T-helper 1 cell treated with Interleukin-12 subunit alpha and Interleukin-12 subunit beta and Interleukin-4 antibody, amounts not matched to agents 30 μg/mL and 1 μg/mL, for 36 hours (primary cell): ENCODE measurements around the gene LY86.
A peak's percentile ranks its signal among the peaks of the same experiment; 100 is the strongest.
"Not testable (repeated sequence)": the region's sequence is repeated elsewhere in the genome, so short reads cannot be mapped to it uniquely, and the experiment has no call there.

Source experiments
- H3K27ac Mint-ChIP-seq: one replicate; pipeline ENCODE4 v1.8.0; 2021; ENCODE audit warnings: mild to moderate bottlenecking, mixed read lengths
- H3K27me3 Mint-ChIP-seq: one replicate; pipeline ENCODE4 v1.8.0; 2021; ENCODE audit warnings: low read depth, mixed read lengths
- H3K36me3 Mint-ChIP-seq: one replicate; pipeline ENCODE4 v1.8.0; 2021; ENCODE audit warnings: low read depth, mixed read lengths
- H3K4me1 Mint-ChIP-seq: one replicate; pipeline ENCODE4 v1.8.0; 2021; ENCODE audit warnings: low read depth, mixed read lengths
- H3K4me3 Mint-ChIP-seq: one replicate; pipeline ENCODE4 v1.8.0; 2021; ENCODE audit warnings: mild to moderate bottlenecking, moderate library complexity, mixed read lengths
- H3K9me3 Mint-ChIP-seq: one replicate; pipeline ENCODE4 v1.8.0; 2021; ENCODE audit warnings: mixed read lengths

Gene LY86

DNA sequence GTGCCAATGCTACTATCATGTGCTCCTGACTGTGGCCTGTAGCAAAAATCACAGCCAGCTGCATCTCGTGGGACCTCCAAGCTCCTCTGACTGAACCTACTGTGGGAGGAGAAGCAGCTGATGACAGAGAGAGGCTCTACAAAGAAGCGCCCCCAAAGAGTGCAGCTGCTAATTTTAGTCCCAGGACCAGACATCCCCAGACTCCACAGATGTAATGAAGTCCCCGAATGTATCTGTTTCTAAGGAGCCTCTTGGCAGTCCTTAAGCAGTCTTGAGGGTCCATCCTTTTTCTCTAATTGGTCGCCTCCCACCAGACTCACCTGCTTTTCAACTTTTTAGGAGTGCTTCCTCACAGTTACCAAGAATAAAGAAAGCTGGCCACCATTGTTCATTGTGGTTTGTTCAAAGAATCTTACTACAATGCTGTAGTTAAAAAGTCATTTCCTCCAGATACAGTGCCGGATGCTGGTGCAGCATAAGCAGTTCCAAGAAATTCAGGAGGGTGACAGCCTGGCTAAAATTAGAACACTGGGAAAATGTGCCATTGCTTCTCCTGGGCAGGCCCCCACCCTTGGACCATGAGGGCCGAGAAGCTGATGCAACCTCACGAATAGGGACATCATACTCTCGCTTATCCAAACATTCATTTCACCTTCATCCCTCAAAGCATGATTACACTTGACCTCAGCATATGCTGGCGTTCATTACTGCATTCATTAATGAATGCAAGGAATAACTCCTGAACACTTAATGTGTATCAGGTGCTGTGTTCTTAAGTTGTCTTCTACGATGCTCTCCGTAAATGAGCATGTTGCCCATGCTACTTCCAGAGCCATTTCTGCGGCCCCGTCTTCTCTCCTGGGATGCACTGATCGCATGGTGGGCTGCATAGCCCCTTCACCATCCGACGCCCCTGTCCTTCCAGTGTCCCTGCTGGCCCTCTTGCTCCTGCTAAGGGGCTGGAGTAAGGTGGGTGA, 66.4 kb downstream of the LY86 start:
- Mint-ChIP-seq H3K36me3 (peaks cover 16% of the 10 kb centered on the region), H3K27me3 (no peaks in the 10 kb centered on the region), H3K27ac (peak overlapping the region; percentile 99), H3K4me1 (peaks cover 89% of the 10 kb centered on the region), H3K9me3 (peaks cover 13% of the 10 kb centered on the region), H3K4me3 (peak overlapping the region; percentile 58)

DNA sequence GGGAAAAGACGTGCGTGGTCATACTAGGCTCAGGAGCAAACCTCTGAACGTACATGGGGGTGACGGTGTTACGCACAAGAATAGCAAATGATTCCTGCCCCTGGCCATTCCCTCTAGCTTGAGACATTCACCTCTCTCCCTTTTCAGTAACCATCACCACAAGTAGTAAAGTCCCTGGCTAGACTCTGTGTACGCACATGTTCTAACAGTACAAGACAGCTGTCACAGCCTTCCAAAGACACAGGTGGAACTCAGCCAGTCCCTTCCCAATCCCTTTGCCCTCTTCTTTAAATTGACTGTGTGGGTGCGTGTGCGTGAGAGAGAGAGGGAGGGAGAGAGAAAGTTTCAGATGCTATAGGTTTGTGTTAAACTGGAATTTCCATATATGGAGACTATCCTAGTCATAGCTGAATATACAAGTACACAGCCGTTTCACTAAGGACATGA, 67.3 kb downstream of the LY86 start:
- peaks cover 85% of the 10 kb centered on the region for H3K4me1 Mint-ChIP-seq
- H3K9me3 Mint-ChIP-seq: peaks cover 12% of the 10 kb centered on the region
- H3K4me3 Mint-ChIP-seq: peak overlapping the region; percentile 55
- peak overlapping the region; percentile 99 for H3K27ac Mint-ChIP-seq
- H3K27me3 Mint-ChIP-seq: no peaks in the 10 kb centered on the region
- peaks cover 15% of the 10 kb centered on the region for H3K36me3 Mint-ChIP-seq

DNA sequence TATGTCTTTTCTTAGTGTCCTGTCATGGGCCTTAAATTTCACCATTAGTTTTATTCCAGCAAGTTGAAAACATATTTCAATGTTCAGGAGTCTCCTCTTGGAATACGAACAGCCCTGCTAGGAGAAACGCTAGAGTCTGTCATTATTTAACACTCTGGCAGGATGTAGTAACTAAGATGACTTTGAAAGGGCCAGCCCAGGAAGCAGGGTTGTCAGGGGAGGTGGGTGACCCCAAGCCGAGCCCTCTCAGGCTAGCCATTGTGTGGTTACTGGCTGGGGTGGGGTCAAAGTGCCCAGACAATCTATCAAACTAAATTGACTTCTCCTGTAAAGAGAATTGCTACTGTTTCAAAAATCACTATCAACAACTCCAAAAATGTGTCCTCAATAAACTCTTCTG, 67.8 kb downstream of the LY86 start:
- H3K4me3 Mint-ChIP-seq: no peak overlapping the region
- no peaks in the 10 kb centered on the region for H3K27me3 Mint-ChIP-seq
- peaks cover 13% of the 10 kb centered on the region for H3K36me3 Mint-ChIP-seq
- H3K4me1 Mint-ChIP-seq: peaks cover 82% of the 10 kb centered on the region
- peak overlapping the region; percentile 99 for H3K27ac Mint-ChIP-seq
- H3K9me3 Mint-ChIP-seq: peaks cover 10% of the 10 kb centered on the region

DNA sequence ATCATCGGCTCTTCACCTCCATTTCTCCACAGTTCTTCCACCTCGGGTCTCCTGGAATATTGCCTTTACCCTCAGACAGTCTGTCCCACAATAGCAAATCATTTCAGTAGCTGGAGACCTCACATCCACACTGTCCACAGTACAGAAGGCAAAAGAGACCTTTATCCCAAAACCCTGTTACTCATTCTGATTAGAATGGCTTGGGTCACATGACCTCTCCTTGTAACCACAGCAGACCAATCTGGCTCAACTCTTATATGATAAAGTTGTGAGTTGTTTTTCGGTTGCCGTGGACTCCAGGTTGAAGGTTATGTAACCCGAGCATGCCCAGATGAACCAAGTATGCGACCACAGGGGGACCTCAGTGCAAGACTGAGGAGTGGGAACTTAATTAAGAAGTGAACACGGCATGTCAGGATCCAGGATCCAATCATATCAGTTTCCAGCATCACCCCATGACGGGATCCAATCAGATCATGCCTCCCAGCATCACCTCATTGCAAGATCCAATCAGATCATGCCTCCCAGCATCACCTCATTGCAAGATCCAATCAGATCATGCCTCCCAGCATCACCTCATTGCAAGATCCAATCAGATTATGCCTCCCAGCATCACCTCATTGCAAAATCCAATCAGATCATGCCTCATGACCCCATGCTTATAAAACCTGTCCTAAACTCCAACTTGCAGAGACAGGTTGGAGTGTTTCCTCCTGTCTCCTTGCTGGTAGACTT, 68.7 kb downstream of the LY86 start:
- H3K36me3 Mint-ChIP-seq: peaks cover 11% of the 10 kb centered on the region
- no peaks in the 10 kb centered on the region for H3K27me3 Mint-ChIP-seq
- H3K9me3 Mint-ChIP-seq: peaks cover 10% of the 10 kb centered on the region
- H3K4me1 Mint-ChIP-seq: peaks cover 85% of the 10 kb centered on the region
- peak overlapping the region; percentile 3 for H3K4me3 Mint-ChIP-seq
- H3K27ac Mint-ChIP-seq: peak overlapping the region; percentile 99

DNA sequence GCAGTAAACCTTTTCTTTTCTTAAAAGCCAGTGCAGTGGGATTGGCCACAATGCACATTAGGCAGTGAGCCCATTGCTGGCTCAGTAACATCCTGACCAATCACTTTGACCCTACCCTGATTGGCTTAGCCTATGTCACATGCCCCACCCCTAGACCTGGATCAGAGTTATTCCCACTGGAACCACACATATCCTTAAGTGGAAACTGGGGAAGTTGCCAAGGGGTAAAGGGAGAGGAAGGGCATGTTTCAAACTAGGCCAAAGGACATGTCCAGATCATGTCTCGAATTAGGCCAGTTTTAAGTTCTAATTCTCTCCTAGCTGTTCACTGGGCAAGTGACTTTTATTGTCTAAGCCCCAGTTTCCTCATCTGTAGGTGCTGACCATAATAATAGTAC, 69.3 kb downstream of the LY86 start:
- H3K36me3 Mint-ChIP-seq: peaks cover 11% of the 10 kb centered on the region
- H3K4me3 Mint-ChIP-seq: no peak overlapping the region
- peaks cover 10% of the 10 kb centered on the region for H3K9me3 Mint-ChIP-seq
- H3K27ac Mint-ChIP-seq: peak overlapping the region; percentile 99
- H3K4me1 Mint-ChIP-seq: peaks cover 83% of the 10 kb centered on the region
- no peaks in the 10 kb centered on the region for H3K27me3 Mint-ChIP-seq

DNA sequence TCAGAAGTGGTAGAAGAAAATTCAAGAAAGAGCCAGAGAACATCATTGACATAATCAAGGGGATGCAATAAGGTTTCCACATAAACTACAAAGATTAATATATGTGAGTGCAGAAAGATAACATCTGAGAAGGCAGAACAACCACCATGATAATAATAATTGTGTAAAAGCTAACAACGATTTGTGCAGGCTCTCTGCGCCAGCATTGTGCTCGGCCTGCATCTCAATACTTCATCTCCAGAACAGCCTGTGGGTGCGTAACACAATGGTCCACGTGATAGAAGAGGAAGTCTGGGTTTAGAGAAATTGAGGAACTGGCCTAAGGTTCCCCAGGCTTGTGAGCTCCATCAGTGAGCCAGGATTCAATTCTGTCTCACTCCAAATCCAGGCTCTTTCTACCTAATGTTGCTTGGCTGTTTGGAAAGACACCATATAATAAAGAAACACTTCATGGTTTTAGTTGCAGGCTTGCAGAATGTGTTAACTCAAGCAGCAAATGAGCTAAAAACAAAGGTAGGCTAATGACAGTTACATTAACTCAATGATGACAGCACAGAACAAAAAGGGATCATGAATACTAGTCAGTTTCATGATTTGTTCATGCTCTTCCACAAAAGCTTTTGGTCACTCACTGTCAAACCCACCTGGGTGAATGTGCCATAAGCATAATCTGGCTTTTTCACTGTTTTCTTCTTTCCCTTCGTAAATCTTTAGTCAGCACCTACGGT, 71.2 kb downstream of the LY86 start:
- Mint-ChIP-seq H3K9me3 (peaks cover 10% of the 10 kb centered on the region), H3K27ac (peak overlapping the region; percentile 99), H3K27me3 (no peaks in the 10 kb centered on the region), H3K4me3 (peak overlapping the region; percentile 3), H3K36me3 (peaks cover 8% of the 10 kb centered on the region), H3K4me1 (peaks cover 70% of the 10 kb centered on the region)

DNA sequence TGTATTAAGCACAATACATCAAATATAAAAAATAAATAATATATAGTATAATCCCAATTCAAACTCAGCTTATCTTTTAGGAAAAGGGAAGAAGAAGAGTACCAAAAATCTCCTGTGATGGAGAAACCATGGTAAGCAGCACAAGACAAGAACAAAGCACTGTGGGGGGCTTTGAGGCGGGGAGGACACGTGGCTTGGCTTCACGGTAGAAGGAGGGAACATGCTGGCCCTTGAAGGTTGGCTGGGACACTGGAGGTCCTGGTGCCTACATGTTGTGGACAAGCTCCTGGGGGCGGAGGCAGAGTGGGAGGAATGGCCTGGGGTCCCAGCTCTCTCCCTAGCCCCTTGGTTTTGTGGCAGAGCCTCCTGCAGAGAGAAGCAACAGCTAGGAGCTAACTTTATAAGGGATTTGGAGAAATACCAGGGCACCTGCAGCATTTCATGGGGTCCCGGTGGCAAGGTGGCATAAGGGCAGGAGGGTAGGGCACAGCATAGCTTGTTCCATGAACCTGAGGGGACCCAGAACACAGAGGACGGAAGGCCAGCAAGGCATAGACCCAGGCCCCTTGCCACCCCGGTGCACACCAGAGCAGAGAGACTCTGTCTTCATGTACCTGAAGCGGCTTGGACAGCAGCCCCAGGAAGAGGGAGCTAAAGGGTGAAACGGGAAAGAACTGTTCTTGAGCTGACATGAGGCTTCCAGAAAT, 72.0 kb downstream of the LY86 start:
- Mint-ChIP-seq H3K36me3 (peaks cover 8% of the 10 kb centered on the region), H3K27ac (peak overlapping the region; percentile 52), H3K27me3 (no peaks in the 10 kb centered on the region), H3K4me3 (no peak overlapping the region), H3K4me1 (peaks cover 64% of the 10 kb centered on the region), H3K9me3 (peaks cover 10% of the 10 kb centered on the region)

DNA sequence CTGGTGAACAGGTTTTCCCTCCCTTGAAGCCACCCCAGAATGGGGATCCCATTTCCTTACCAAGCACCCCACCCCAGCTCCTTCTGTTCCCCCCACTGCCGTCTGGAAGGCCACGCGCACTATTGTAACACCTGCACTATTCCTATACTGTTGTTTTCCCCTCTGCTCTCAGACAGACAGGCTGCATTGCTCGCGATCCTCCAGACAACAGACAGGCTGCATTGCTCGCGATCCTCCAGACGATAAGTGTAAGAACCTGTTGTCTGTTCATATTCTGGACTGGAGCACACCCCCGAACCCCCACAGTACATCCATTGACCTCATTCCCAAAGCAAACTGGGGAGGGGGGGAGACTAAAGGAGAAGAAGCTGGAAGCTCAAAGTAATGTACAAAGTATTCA, 72.7 kb downstream of the LY86 start:
- Mint-ChIP-seq H3K4me1 (peaks cover 58% of the 10 kb centered on the region), H3K27me3 (no peaks in the 10 kb centered on the region), H3K4me3 (no peak overlapping the region), H3K9me3 (peaks cover 10% of the 10 kb centered on the region), H3K36me3 (peaks cover 8% of the 10 kb centered on the region), H3K27ac (peak overlapping the region; percentile 12)

DNA sequence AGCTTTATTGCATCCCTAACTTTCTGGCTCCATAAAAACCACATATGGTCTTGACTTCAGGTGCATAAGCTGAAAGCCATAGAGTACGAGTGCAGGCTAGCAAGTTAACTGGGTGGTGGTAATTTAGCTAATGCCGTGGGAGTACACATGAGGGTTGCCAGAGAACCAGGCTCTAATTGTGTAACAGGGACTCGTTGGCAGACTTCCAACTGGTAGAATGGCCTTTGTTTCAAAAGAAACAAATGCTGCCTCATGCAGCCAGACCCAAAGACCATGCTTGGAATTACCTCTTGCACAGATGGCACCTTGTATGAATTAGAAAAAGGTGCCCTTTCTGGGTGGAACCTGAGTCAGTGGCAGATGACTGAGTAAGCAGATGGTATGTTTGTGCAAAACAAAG, 73.2 kb downstream of the LY86 start:
- Mint-ChIP-seq H3K4me3 (no peak overlapping the region), H3K36me3 (peaks cover 8% of the 10 kb centered on the region), H3K27ac (peak overlapping the region; percentile 12), H3K27me3 (no peaks in the 10 kb centered on the region), H3K4me1 (peaks cover 56% of the 10 kb centered on the region), H3K9me3 (peaks cover 10% of the 10 kb centered on the region)

DNA sequence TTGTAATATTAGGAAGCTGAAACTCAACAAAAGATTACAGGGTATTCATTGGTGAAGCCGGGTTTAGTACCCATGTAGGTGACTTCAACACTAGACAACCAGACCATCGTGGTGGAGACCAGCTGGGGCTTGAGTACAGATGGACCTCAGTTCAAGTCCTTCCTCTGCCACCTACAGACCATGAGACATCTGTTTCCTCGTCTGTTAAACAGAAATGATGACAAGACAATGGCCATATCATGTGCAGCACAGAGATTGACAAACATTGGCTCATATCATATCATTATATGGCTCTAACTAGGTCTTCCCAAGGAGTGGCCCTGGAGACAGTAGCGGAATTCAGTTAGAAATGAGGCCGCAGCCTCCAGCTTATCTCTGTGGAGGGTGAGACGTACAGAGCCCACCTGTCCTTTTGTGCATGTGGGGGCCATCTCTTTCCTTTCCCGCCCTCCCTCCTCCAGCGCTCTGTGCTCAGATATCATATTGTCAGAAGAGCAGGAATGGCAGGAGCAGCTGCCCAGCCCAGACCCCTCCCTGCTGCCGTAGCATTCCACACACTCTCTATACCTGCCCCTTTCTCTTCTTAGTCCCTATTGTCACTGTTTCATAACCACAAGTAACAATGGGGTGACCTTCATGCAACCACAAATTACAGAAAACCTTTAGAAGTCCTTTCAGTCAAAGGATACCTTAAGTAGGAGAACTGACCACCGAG, 75.1 kb downstream of the LY86 start:
- Mint-ChIP-seq H3K36me3 (no peaks in the 10 kb centered on the region), H3K4me3 (no peak overlapping the region), H3K4me1 (peaks cover 42% of the 10 kb centered on the region), H3K27ac (no peak overlapping the region), H3K27me3 (no peaks in the 10 kb centered on the region), H3K9me3 (no peaks in the 10 kb centered on the region)

DNA sequence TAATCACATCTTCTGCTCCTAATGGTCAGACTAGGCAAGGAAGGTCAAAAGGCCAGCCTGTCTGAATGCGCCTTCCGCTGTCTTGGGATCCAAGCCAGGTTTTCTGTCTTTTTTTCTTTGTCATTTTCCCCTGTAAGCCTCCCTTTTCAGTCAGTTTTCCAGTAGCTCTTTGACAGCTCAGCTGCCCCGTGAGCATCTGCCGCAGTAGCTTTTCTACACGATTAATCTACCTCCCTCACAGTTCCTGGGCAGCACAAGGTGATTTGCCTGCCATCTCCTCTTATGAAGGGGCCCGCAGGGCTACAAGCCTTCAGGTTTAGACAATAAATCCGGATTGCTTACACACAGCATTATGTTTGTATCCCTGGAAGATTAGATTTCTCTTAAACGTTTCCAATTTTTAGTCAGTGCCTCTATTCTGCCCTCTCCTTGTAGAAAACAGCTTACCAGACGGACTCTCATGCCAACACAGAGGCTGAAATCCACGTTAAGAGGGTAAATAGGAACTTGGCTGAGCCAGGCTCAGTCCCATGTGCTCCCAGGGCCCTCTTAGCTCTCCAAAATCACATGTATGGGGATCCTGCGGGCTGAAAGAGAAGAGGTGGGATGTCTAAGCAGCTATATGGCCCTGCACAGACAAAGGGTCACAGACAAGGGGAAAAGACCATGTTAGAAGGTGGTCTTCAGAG, 77.2 kb downstream of the LY86 start:
- H3K27me3 Mint-ChIP-seq: no peaks in the 10 kb centered on the region
- H3K4me3 Mint-ChIP-seq: no peak overlapping the region
- H3K4me1 Mint-ChIP-seq: peaks cover 42% of the 10 kb centered on the region
- peaks cover 8% of the 10 kb centered on the region for H3K36me3 Mint-ChIP-seq
- H3K9me3 Mint-ChIP-seq: peaks cover 4% of the 10 kb centered on the region
- no peak overlapping the region for H3K27ac Mint-ChIP-seq

DNA sequence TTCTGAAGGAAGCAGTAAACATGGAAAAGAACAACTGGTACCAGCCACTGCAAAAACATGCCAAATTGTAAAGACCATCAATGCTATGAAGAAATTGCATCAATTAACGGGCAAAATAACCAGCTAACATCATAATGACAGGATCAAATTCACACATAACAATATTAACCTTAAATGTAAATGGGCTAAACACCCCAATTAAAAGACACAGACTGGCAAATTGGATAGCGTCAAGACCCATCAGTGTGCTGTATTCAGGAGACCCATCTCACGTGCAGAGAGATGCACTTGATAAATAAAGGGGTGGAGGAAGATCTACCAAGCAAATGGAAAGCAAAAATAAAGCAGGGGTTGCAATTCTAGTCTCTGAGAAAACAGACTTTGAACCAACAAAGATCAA, 81.6 kb downstream of the LY86 start:
- H3K27ac Mint-ChIP-seq, H3K27me3 Mint-ChIP-seq, H3K4me3 Mint-ChIP-seq: not testable (repeated sequence)
- H3K9me3 Mint-ChIP-seq: peaks cover 12% of the 10 kb centered on the region
- H3K36me3 Mint-ChIP-seq: peaks cover 18% of the 10 kb centered on the region
- peaks cover 25% of the 10 kb centered on the region for H3K4me1 Mint-ChIP-seq

DNA sequence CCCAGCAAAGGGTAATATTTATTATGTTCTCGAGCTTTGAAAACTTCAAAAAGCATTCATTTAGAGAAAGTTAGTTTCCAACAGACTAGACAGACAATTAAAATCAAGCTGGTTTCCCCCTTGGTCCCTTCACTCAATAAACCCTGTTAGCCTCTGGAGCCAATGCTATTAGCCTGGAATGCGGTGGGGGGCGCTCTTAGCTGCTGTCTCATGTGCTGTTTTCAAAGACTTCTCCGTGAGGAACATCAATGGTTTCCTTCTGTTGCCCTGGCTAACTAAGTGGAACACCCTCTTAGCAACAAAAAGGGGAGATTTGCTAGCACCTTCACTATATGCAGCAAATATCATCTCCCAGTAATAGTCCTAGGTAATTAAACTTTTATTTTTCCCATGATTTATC, 86.4 kb downstream of the LY86 start:
- peaks cover 28% of the 10 kb centered on the region for H3K4me1 Mint-ChIP-seq
- H3K27me3 Mint-ChIP-seq: no peaks in the 10 kb centered on the region
- H3K36me3 Mint-ChIP-seq: peaks cover 13% of the 10 kb centered on the region
- H3K27ac Mint-ChIP-seq: no peak overlapping the region
- H3K9me3 Mint-ChIP-seq: peaks cover 12% of the 10 kb centered on the region
- no peak overlapping the region for H3K4me3 Mint-ChIP-seq
